HUES48 (cell line): ENCODE measurements around the gene MAIP1.

Experiments
- H3K27ac ChIP-seq: one replicate; pipeline ENCODE4 v1.7.0; 2013; ENCODE audit warnings: low read depth, low read length, inconsistent platforms
- H3K27me3 ChIP-seq: 2 replicates; pipeline ENCODE4 v1.6.1; 2013; ENCODE audit warnings: mild to moderate bottlenecking, low read length; ENCODE audit not compliant: control insufficient read depth, insufficient read depth
- H3K36me3 ChIP-seq: 2 replicates; pipeline ENCODE4 v1.6.1; 2013; ENCODE audit warnings: low read length; ENCODE audit not compliant: control insufficient read depth, insufficient read depth
- H3K4me1 ChIP-seq: 2 replicates; pipeline ENCODE4 v1.6.1; 2013; ENCODE audit warnings: mild to moderate bottlenecking, low read length; ENCODE audit not compliant: control insufficient read depth, insufficient read depth
- H3K4me3 ChIP-seq: 2 replicates; pipeline ENCODE4 v1.5.1; 2013; ENCODE audit warnings: mild to moderate bottlenecking, low read depth, low read length
- H3K9ac ChIP-seq: 2 replicates; pipeline ENCODE4 v1.6.1; 2013; ENCODE audit warnings: mild to moderate bottlenecking, low read depth, low read length, moderate library complexity
- H3K9me3 ChIP-seq: 2 replicates; pipeline ENCODE4 v1.6.1; 2013; ENCODE audit warnings: low read length; ENCODE audit not compliant: control insufficient read depth, insufficient read depth

MAIP1 gene

GRCh38 chr2:199988151-199988550, 32.8 kb downstream of the MAIP1 start:
- Histone ChIP-seq H3K36me3 (no peaks in the 10 kb centered on the region), H3K9ac (no peak overlapping the region), H3K27ac (no peak overlapping the region), H3K4me3 (no peak overlapping the region), H3K27me3 (no peaks in the 10 kb centered on the region), H3K4me1 (peaks cover 31% of the 10 kb centered on the region), H3K9me3 (no peaks in the 10 kb centered on the region)

DNA sequence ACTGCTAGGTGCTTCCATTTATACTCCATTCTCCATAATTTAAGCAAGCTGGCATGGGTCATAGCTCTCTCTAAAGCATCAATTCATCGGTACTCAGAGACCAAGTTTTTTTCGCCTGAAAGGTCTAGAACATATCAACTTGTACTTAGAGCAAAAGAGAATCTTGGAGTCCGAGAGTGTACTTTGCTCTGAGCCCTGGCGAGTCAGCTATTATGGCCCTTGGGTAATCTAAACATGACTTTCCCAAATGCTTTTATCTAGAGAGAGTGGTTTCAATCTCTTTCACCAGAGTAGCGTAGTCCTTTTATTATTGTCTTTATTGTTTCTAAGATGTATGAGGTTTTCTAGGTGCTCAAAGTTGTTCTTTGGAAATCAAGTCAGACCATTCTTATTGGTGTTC, 34.4 kb downstream of the MAIP1 start:
- Histone ChIP-seq H3K27ac (no peak overlapping the region), H3K9me3 (no peaks in the 10 kb centered on the region), H3K4me1 (peaks cover 16% of the 10 kb centered on the region), H3K4me3 (no peak overlapping the region), H3K36me3 (no peaks in the 10 kb centered on the region), H3K27me3 (no peaks in the 10 kb centered on the region), H3K9ac (no peak overlapping the region)

- Histone ChIP-seq H3K9me3 (no peaks in the 10 kb centered on the region), H3K27ac (no peak overlapping the region), H3K9ac (no peak overlapping the region), H3K4me3 (no peak overlapping the region), H3K36me3 (no peaks in the 10 kb centered on the region), H3K27me3 (no peaks in the 10 kb centered on the region), H3K4me1 (peaks cover 16% of the 10 kb centered on the region)
These were observed 36.3 kb downstream of the MAIP1 start for GRCh38 chr2:199991691-199992090.

GRCh38 chr2:199992296-199992695, 36.9 kb downstream of the MAIP1 start:
- H3K4me3 ChIP-seq = no peak overlapping the region
- H3K9ac ChIP-seq = no peak overlapping the region
- H3K27me3 ChIP-seq = no peaks in the 10 kb centered on the region
- no peaks in the 10 kb centered on the region for H3K9me3 ChIP-seq
- H3K36me3 ChIP-seq = no peaks in the 10 kb centered on the region
- peaks cover 12% of the 10 kb centered on the region for H3K4me1 ChIP-seq
- no peak overlapping the region for H3K27ac ChIP-seq

- H3K9ac ChIP-seq = no peak overlapping the region
- no peak overlapping the region for H3K4me3 ChIP-seq
- H3K27ac ChIP-seq = no peak overlapping the region
- no peaks in the 10 kb centered on the region for H3K27me3 ChIP-seq
- no peaks in the 10 kb centered on the region for H3K9me3 ChIP-seq
- H3K36me3 ChIP-seq = no peaks in the 10 kb centered on the region
- H3K4me1 ChIP-seq = no peaks in the 10 kb centered on the region
These were observed 39.0 kb downstream of the MAIP1 start for GRCh38 chr2:199994371-199994770.

DNA sequence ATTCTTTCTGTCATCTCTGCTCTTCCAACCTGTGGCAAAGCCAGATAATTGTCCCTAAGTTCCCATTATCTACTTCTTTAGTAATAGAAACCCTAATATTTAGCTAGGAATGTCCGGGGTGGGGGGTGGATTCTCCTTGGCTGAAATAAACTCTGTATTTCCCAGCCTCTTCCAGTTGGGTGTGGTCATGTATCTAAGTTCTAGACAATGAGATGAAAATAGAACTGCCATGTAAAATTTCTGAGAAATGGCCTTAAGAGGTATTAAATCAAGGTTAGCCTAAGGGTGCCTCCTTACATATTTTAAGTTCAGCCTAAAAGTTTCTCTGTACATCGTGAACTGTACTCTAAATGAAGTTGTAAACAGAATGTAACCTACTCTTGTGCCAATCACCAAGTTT, 39.5 kb downstream of the MAIP1 start:
- H3K9ac ChIP-seq = no peak overlapping the region
- H3K36me3 ChIP-seq = no peaks in the 10 kb centered on the region
- no peaks in the 10 kb centered on the region for H3K4me1 ChIP-seq
- no peaks in the 10 kb centered on the region for H3K27me3 ChIP-seq
- no peak overlapping the region for H3K4me3 ChIP-seq
- no peaks in the 10 kb centered on the region for H3K9me3 ChIP-seq
- H3K27ac ChIP-seq = no peak overlapping the region

DNA sequence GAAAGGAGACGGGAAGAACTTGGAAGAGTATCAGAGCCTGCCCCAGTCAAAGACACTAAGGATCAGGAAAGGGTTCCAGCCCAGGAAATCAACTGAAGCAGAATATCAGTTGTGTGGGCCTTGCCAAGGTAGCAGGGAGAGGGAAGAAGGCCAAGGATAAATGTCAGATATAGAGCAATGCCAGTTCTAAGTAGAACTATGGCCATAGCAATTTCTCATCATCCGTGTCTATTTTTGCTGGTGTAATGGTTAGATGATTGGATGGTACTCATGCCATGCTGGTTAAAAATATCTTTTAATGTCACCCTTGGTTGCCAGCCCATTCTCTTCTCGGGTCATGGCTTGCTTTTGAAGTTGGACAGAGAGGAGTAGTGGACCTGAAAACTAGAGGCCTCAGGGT, 41.9 kb downstream of the MAIP1 start:
- Histone ChIP-seq H3K4me1 (no peaks in the 10 kb centered on the region), H3K36me3 (no peaks in the 10 kb centered on the region), H3K4me3 (no peak overlapping the region), H3K27me3 (no peaks in the 10 kb centered on the region), H3K9ac (no peak overlapping the region), H3K27ac (no peak overlapping the region), H3K9me3 (no peaks in the 10 kb centered on the region)

DNA sequence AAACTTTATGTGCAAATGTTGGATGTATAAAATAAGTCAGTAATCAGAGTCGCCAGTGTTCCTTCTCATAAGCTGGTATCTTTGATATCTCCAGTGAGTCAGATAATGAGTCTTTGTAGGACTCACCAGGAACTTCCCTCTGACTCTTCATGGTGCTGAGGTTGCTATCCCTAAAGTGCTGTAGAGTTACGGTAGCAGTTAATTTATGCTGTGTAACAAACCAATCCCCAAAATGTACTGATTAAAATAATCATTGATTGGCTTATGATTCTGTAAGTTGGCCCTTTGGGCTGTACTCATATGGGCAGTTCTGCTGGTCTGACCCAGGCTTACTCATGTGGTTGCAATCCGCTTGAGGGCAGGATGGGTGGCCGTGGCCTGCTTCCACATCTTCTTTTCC, 43.8 kb downstream of the MAIP1 start:
- Histone ChIP-seq H3K9me3 (no peaks in the 10 kb centered on the region), H3K9ac (no peak overlapping the region), H3K27me3 (no peaks in the 10 kb centered on the region), H3K4me3 (no peak overlapping the region), H3K36me3 (no peaks in the 10 kb centered on the region), H3K27ac (no peak overlapping the region), H3K4me1 (peaks cover 14% of the 10 kb centered on the region)

DNA sequence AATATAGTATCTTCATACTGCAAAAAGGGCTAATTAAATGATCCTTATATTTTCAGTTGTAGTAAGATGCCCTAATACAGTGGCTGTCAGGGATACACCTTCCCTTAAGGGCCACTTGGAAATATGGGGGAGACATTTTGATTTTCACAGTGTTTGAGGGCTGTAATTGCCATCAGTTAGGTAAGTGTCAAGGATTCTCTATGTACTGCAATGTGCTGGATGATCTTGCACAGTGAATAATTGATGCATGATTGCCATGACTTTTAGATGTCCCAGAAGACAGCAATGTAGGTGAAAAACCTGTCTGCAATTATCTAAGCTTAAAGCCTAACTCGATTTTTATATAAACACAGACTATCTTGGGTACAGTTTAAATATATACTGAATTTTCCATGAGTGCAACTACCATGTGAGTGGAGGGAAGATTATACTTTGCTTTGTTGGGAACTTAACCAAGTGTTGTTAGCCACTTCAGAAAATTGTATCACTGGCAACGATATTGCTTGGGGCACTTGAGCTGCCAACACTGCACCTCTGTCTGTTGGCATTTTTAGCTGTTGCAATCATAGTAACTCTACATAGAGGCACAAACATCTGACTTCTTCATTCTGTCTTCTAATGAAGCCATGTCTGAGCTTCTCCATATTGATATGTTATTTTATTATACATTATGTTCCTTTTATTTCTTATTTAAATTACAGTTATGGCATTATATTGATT, 45.2 kb downstream of the MAIP1 start:
- Histone ChIP-seq H3K27ac (no peak overlapping the region), H3K4me3 (no peak overlapping the region), H3K27me3 (no peaks in the 10 kb centered on the region), H3K9me3 (peaks cover 1% of the 10 kb centered on the region; the same call in 1 of the 2 replicates), H3K9ac (no peak overlapping the region), H3K4me1 (peaks cover 14% of the 10 kb centered on the region), H3K36me3 (no peaks in the 10 kb centered on the region)

- Histone ChIP-seq H3K4me3 (no peak overlapping the region), H3K9me3 (peaks cover 2% of the 10 kb centered on the region; the same call in 1 of the 2 replicates), H3K27ac (peak overlapping the region; percentile 70), H3K9ac (no peak overlapping the region), H3K27me3 (no peaks in the 10 kb centered on the region), H3K36me3 (no peaks in the 10 kb centered on the region), H3K4me1 (peaks cover 14% of the 10 kb centered on the region)
These were observed 48.1 kb downstream of the MAIP1 start for GRCh38 chr2:200003444-200003843.

- Histone ChIP-seq H3K9ac (no peak overlapping the region), H3K27ac (no peak overlapping the region), H3K4me1 (peaks cover 14% of the 10 kb centered on the region), H3K27me3 (no peaks in the 10 kb centered on the region), H3K36me3 (no peaks in the 10 kb centered on the region), H3K9me3 (peaks cover 2% of the 10 kb centered on the region; the same call in 1 of the 2 replicates), H3K4me3 (no peak overlapping the region)
These were observed 50.3 kb downstream of the MAIP1 start for GRCh38 chr2:200005675-200006074.
